OCI-LY7 (cell line): Measurements from ENCODE around the gene COX6A1. TPM values are rescaled to one million over a fixed set of nuclear protein-coding genes. Genes with fewer than 3 reads are reported as not detected.
A peak's percentile ranks its signal among the peaks of the same experiment; 100 is the strongest.

Experiments
- Bru-seq: library from RNA; stranded (reverse); fragments of 400-500 nt; gene quantifications from one replicate; lab custom pipeline; 2021; lab: Mats Ljungman, UMichigan
- BruChase-seq, 2 experiments: library from RNA; stranded (reverse); fragments of 400-500 nt; gene quantifications; one replicate each; lab custom pipeline; 2021; lab: Mats Ljungman, UMichigan
- BruUV-seq: library from RNA; stranded (reverse); fragments of 400-500 nt; replicated peaks from 2 replicates; lab custom pipeline; 2021; lab: Mats Ljungman, UMichigan
- CTCF ChIA-PET: fragments of 300-600 bp; sonication (Branson Sonifier 250); formaldehyde crosslinking; loops from one replicate; lab custom pipeline; 2022; ENCODE audit warnings: antibody characterized with exemption; ENCODE audit not compliant: unreplicated experiment; lab: Charles Lee
- POLR2A ChIA-PET: fragments of 300-600 bp; sonication (Branson Sonifier 250); formaldehyde crosslinking; loops from one replicate; lab custom pipeline; 2022; ENCODE audit warnings: antibody characterized with exemption; lab: Charles Lee
- DNase-seq: peaks from one replicate; pipeline ENCODE4 v3.0.0-alpha.2; 2015; ENCODE audit warnings: low spot score
- H2AFZ ChIP-seq: fragments of 200-600 bp; sonication (generic), shearing (Covaris generic); 2 replicates; pipeline ENCODE4 v1.6.1; 2014; ENCODE audit warnings: mild to moderate bottlenecking, antibody characterized with exemption, low read length, moderate library complexity
- H3K27ac ChIP-seq: fragments of 200-600 bp; sonication (generic); 2 replicates; pipeline ENCODE4 v1.5.1; 2014; ENCODE audit warnings: mixed run types, low read depth, mild to moderate bottlenecking, moderate library complexity, low read length, inconsistent platforms; ENCODE audit not compliant: poor library complexity, severe bottlenecking
- H3K36me3 ChIP-seq: fragments of 200-600 bp; sonication (generic); 2 replicates; pipeline ENCODE4 v1.6.1; 2014; ENCODE audit warnings: mild to moderate bottlenecking, antibody characterized with exemption, low read length, moderate library complexity, mixed read lengths; ENCODE audit not compliant: insufficient read depth
- H3K4me1 ChIP-seq: fragments of 200-600 bp; sonication (generic); 2 replicates; pipeline ENCODE4 v1.5.1; 2014; ENCODE audit warnings: mild to moderate bottlenecking, low read length; ENCODE audit not compliant: insufficient read depth, poor library complexity, severe bottlenecking
- H3K4me2 ChIP-seq: fragments of 200-600 bp; sonication (generic); 2 replicates; pipeline ENCODE4 v1.6.1; 2014; ENCODE audit warnings: mild to moderate bottlenecking, low read length
- H3K4me3 ChIP-seq: fragments of 200-600 bp; sonication (generic); 2 replicates; pipeline ENCODE4 v1.5.1; 2014; ENCODE audit warnings: mild to moderate bottlenecking, low read depth, low read length; ENCODE audit not compliant: poor library complexity, severe bottlenecking
- H3K79me2 ChIP-seq: fragments of 200-600 bp; sonication (generic); 2 replicates; pipeline ENCODE4 v1.6.1; 2016; ENCODE audit warnings: low read depth, mild to moderate bottlenecking, low read length, moderate library complexity, mixed read lengths; ENCODE audit not compliant: insufficient read depth
- H3K9me2 ChIP-seq: fragments of 200-600 bp; sonication (generic); 2 replicates; pipeline ENCODE4 v1.6.1; 2016; ENCODE audit warnings: mild to moderate bottlenecking, low read length, mixed read lengths; ENCODE audit not compliant: insufficient read depth
- H3K9me3 ChIP-seq: fragments of 200-600 bp; sonication (generic); 2 replicates; pipeline ENCODE4 v1.6.1; 2014; ENCODE audit warnings: mild to moderate bottlenecking, mixed run types, low read length, mixed read lengths
- H4K20me1 ChIP-seq: fragments of 200-600 bp; sonication (generic); 2 replicates; pipeline ENCODE4 v1.6.1; 2014; ENCODE audit warnings: mild to moderate bottlenecking, antibody characterized with exemption, low read length, moderate library complexity, mixed read lengths; ENCODE audit not compliant: insufficient read depth
- EZH2phosphoT487 ChIP-seq: fragments of 200-600 bp; sonication (generic); IDR thresholded peaks from 2 replicates; pipeline ENCODE4 v1.6.1; 2018; ENCODE audit warnings: low read depth, borderline replicate concordance, mild to moderate bottlenecking, mixed run types, antibody characterized with exemption, low read length, moderate library complexity, mixed read lengths
- intact Hi-C: fragments of 100-400 bp; cut with micrococcal nuclease; formaldehyde crosslinking; loops from one replicate; pipeline ENCODE4 v1.10.0; 2022; ENCODE audit not compliant: unreplicated experiment
- long read RNA-seq: library from polyadenylated mRNA; stranded (forward); transcript quantifications from one replicate; pipeline ENCODE4 v2.0.0, GENCODE V29; 2022
- total RNA-seq, 2 experiments: library from RNA; depleted of rRNA in 1 of 2; stranded (reverse); fragments of >200 nt in 1 of 2; shearing (Covaris generic) in 1 of 2; gene quantifications; 2 replicates each; pipeline ENCODE4 v1.2.3, GENCODE V29; 2014 to 2022
- TF ChIP-seq, protein P1 (sequence below): fragments of 200-600 bp; sonication (generic); conservative IDR thresholded peaks from 2 replicates; pipeline ENCODE4 v1.5.1; 2014; ENCODE audit warnings: mild to moderate bottlenecking, antibody characterized with exemption, low read length, moderate library complexity, mixed read lengths

The COX6A1 gene
- total RNA-seq (2014; rRNA removed; shearing (Covaris generic)) (543 and 591 TPM in 2 replicates), total RNA-seq (2022) (449 and 453 TPM in 2 replicates), Bru-seq, nascent RNA (percentile 100 among the genes with signal in this experiment), BruChase-seq, experiment 1, labeled RNA remaining after a 6-hour chase (percentile 100 among the genes with signal in this experiment), BruChase-seq, experiment 2, labeled RNA remaining after a 2-hour chase (percentile 99 among the genes with signal in this experiment)
- long read RNA-seq, transcript COX6A1-202 (1 exons, 767 nt): minor isoform, 64 of 719 reads
- long read RNA-seq, transcript COX6A1-201 (3 exons, 572 nt): major isoform, 650 of 719 reads
- long read RNA-seq, partial matches to known transcripts: 4 of 719 reads
- long read RNA-seq, other reads (novel, unspliced or antisense): 0 of 719 reads

GRCh38 chr12:120437735-120438494 is at the start of gene COX6A1:
Gene COX6A1, plus strand, starts transcription at chr12:120438113. Its CDS starts 14 bp downstream, at chr12:120438127.
- Histone ChIP-seq H3K4me3 (peak within 1 kb of the TSS; percentile 91), H3K27ac (peak within 1 kb of the TSS; percentile 69), H2AFZ (peak within 1 kb of the TSS; percentile 100), H3K9me3 (no peaks in the 10 kb centered on the region), H3K4me2 (peak within 1 kb of the TSS; percentile 96), H4K20me1 (peaks cover 11% of the 10 kb centered on the region), H3K9me2 (no peaks in the 10 kb centered on the region), H3K4me1 (peaks cover 23% of the 10 kb centered on the region), H3K36me3 (peaks cover 34% of the 10 kb centered on the region), H3K79me2 (peaks cover 43% of the 10 kb centered on the region)
- POLR2A ChIA-PET: interaction anchor here (0.5 to 2.6 kb wide), 6 partner anchors 8 to 741 kb away, joined by 3 to 6 read pairs (median 3); partner anchors contain the start of genes RNU4-1 and RNU4-2
- CTCF ChIA-PET: interaction anchor here (0.6 kb wide), 1 partner anchor 35 kb away, joined by 3 read pairs; no protein-coding TSS in a partner anchor
- BruUV-seq: TSS peak; percentile 83
- TF ChIP-seq, protein P1, sequence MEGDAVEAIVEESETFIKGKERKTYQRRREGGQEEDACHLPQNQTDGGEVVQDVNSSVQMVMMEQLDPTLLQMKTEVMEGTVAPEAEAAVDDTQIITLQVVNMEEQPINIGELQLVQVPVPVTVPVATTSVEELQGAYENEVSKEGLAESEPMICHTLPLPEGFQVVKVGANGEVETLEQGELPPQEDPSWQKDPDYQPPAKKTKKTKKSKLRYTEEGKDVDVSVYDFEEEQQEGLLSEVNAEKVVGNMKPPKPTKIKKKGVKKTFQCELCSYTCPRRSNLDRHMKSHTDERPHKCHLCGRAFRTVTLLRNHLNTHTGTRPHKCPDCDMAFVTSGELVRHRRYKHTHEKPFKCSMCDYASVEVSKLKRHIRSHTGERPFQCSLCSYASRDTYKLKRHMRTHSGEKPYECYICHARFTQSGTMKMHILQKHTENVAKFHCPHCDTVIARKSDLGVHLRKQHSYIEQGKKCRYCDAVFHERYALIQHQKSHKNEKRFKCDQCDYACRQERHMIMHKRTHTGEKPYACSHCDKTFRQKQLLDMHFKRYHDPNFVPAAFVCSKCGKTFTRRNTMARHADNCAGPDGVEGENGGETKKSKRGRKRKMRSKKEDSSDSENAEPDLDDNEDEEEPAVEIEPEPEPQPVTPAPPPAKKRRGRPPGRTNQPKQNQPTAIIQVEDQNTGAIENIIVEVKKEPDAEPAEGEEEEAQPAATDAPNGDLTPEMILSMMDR: peak; percentile 21; the same call in 1 of the 2 replicates
- TF ChIP-seq EZH2phosphoT487: no peak
- intact Hi-C loops: loop anchor here (2.0 to 10.0 kb wide), 6 partner anchors 29 to 287 kb away; partner anchors contain the start of genes ACADS and DYNLL1
- DNase-seq: peak; percentile 100

DNA sequence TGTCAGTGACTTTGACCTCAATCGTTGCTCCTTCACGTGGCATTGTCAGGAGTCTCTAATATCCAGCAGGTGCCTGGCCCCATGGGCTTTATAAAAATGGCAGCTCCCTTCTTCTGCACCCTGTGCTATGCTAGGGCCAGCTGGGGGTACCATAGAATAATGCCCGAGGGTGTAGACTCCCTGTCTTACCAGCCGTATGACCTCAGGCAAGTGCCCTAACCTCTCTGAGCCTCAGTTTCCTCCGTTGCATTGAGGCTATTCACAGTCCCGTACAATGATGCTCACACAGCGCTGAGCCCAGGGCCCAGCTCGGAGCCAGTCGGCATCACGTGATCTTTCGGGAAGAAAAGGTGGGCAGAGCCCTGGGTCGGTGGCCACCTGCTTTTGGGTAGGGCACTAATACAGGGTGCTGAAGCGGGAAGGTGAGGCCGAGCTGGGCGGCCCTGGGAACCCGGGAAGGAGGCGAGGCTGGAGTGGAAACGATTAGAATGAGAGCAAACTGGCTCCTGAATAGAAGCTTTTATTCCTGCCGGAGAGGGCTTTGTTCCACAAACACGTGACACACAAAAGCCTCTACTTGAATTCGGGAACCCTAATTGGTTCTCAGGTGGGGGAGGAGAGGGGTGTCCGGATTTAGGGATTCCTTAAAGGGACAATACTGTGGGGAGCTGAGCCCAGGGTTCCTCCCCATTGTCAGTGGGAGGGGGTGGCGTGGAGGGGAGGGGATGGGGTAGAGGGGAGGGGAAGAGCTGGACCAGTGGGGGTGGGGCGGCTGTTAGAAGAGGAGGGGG is 49.0 kb upstream of the COX6A1 start:
- ChIA-PET POLR2A (interaction anchor here (0.5 kb wide), 1 partner anchor 838 kb away, joined by 5 read pairs; no protein-coding TSS in a partner anchor), CTCF (no interaction called here)
- Histone ChIP-seq H4K20me1 (no peaks in the 10 kb centered on the region), H3K4me1 (no peaks in the 10 kb centered on the region), H3K4me3 (no peak overlapping the region), H3K27ac (no peak overlapping the region), H3K79me2 (no peaks in the 10 kb centered on the region), H3K4me2 (no peak overlapping the region), H2AFZ (no peak overlapping the region), H3K36me3 (no peaks in the 10 kb centered on the region), H3K9me2 (no peaks in the 10 kb centered on the region), H3K9me3 (no peaks in the 10 kb centered on the region)
- DNase-seq: no peak
- no TSS peak for BruUV-seq
- TF ChIP-seq, protein P1: no peak
- no peak for TF ChIP-seq EZH2phosphoT487
- intact Hi-C loops: no loop called here
